HepG2 (cell line): ENCODE measurements around the gene SMYD5. TPM values are rescaled to one million over a fixed set of nuclear protein-coding genes. Genes with fewer than 3 reads are reported as not detected.

Source experiments
- AGO1 ChIP-seq: fragments of 200-400 bp; formaldehyde crosslinking; IDR thresholded peaks from 2 replicates; pipeline ENCODE4 v1.6.1; 2017; ENCODE audit warnings: mild to moderate bottlenecking, low read depth, low read length, moderate library complexity; ENCODE audit not compliant: poor library complexity, severe bottlenecking
- DNMT3B ChIP-seq: conservative IDR thresholded peaks from 2 replicates; pipeline ENCODE4 v1.6.1; 2016; ENCODE audit warnings: missing biosample characterization, control low read depth
- HMG20A ChIP-seq: IDR thresholded peaks from 2 replicates; pipeline ENCODE4 v1.6.1; 2016; ENCODE audit warnings: borderline replicate concordance
- YY1 ChIP-seq: IDR thresholded peaks from 2 replicates; pipeline ENCODE4 v1.6.1; 2011; ENCODE audit warnings: low read length, low read depth, moderate library complexity, mild to moderate bottlenecking; ENCODE audit not compliant: insufficient read depth, insufficient replicate concordance
- ZMYM3 ChIP-seq: sonication (generic); formaldehyde crosslinking; IDR thresholded peaks from 2 replicates; pipeline ENCODE4 v1.5.1; 2020; ENCODE audit warnings: mild to moderate bottlenecking, missing genetic modification reagents
- ZNF160 ChIP-seq: sonication (generic); formaldehyde crosslinking; IDR thresholded peaks from 2 replicates; pipeline ENCODE4 v1.8.0; 2022; ENCODE audit warnings: mild to moderate bottlenecking, inconsistent platforms, missing genetic modification reagents
- ZNF253 ChIP-seq: sonication (generic); formaldehyde crosslinking; IDR thresholded peaks from 2 replicates; pipeline ENCODE4 v1.8.0; 2022; ENCODE audit warnings: mild to moderate bottlenecking, missing genetic modification reagents, borderline replicate concordance
- ZSCAN31 ChIP-seq: sonication (generic); formaldehyde crosslinking; IDR thresholded peaks from 2 replicates; pipeline ENCODE4 v1.5.0; 2020; ENCODE audit warnings: low read depth, mild to moderate bottlenecking, missing genetic modification reagents
- polyA plus RNA-seq, 8 experiments: library from polyadenylated mRNA; depleted of rRNA in 3 of 8; stranded (reverse) in 7 of 8; unstranded in 1 of 8; fragments of >200 nt; fragmentation: Illumina TruSeq in 4 of 8; extraction: Trizol in 4 of 8; gene quantifications; 2 replicates each; pipeline versions ENCODE4 v1.2.1 to v1.2.3, GENCODE V29; 2011 to 2016; ENCODE audit warnings: low read depth in 4 of 8, missing spikeins in 1 of 8, mixed read lengths in 1 of 8; ENCODE audit not compliant: insufficient read depth in 1 of 8
- total RNA-seq, 5 experiments: library from RNA; depleted of rRNA; stranded (reverse); fragments of >200 nt; fragmentation: Illumina TruSeq; extraction: Trizol; gene quantifications; 2 replicates each; pipeline ENCODE4 v1.2.3, GENCODE V29; 2016; ENCODE audit warnings: low read depth in 1 of 5
- TF ChIP-seq, protein P1 (sequence below): sonication (generic); formaldehyde crosslinking; IDR thresholded peaks from 2 replicates; pipeline ENCODE4 v1.4.0; 2020; ENCODE audit warnings: missing genetic modification reagents, borderline replicate concordance
- TF ChIP-seq, protein P2 (sequence below): sonication (generic); formaldehyde crosslinking; IDR thresholded peaks from 2 replicates; pipeline ENCODE4 v1.4.0; 2020; ENCODE audit warnings: mild to moderate bottlenecking, missing genetic modification reagents
- TF ChIP-seq, protein P3 (sequence below): IDR thresholded peaks from 2 replicates; pipeline ENCODE4 v1.6.1; 2016; ENCODE audit warnings: low read depth, borderline replicate concordance
- TF ChIP-seq, protein P4 (sequence below): sonication (generic); formaldehyde crosslinking; IDR thresholded peaks from 2 replicates; pipeline ENCODE4 v1.4.0; 2020; ENCODE audit warnings: mild to moderate bottlenecking, missing genetic modification reagents

The SMYD5 gene
- total and polyA plus RNA-seq, 2 of the 13 experiments (the other 11 are each of a cell fraction or from before 2014, with no cell fraction given): 55.8 to 70.4 TPM

DNA sequence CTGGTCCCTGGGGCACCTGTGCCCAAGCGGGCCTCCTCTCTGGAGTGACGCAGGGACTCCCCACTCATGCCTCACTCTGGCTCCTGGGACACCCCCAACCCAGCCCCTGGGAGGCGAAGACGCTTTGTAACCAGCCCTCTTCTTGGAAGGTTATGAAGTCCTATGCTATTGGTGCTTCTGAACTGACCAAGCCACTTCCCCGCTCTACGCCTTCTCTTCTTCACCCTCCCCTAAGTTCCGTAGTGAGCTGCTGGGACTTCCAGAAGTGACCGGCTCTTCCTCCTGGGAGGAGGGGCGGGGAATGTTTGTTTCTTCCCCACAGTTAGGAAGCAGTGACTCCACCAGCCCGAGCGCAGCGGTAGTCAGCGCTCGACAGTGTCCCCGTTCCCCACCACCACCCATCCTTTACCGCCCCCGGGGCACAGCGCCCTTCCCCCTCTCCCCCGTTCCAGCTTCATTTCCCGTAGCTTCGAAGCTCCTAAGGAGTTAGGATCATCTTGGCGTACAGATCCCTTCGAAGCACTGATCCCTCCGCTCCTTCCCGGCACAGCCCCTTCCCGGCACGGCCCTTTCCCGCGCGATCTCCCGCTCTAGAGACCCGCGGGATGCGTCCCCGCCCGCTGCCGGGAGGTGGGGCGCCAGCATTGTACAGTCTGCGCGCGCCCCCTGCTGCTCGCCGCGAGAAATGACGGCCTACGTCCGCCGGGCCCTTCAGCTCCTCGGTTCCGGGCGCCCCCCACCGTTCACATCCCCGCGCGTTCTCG, 37.0 kb upstream of the SMYD5 start (continued):
- TF ChIP-seq, protein P1, sequence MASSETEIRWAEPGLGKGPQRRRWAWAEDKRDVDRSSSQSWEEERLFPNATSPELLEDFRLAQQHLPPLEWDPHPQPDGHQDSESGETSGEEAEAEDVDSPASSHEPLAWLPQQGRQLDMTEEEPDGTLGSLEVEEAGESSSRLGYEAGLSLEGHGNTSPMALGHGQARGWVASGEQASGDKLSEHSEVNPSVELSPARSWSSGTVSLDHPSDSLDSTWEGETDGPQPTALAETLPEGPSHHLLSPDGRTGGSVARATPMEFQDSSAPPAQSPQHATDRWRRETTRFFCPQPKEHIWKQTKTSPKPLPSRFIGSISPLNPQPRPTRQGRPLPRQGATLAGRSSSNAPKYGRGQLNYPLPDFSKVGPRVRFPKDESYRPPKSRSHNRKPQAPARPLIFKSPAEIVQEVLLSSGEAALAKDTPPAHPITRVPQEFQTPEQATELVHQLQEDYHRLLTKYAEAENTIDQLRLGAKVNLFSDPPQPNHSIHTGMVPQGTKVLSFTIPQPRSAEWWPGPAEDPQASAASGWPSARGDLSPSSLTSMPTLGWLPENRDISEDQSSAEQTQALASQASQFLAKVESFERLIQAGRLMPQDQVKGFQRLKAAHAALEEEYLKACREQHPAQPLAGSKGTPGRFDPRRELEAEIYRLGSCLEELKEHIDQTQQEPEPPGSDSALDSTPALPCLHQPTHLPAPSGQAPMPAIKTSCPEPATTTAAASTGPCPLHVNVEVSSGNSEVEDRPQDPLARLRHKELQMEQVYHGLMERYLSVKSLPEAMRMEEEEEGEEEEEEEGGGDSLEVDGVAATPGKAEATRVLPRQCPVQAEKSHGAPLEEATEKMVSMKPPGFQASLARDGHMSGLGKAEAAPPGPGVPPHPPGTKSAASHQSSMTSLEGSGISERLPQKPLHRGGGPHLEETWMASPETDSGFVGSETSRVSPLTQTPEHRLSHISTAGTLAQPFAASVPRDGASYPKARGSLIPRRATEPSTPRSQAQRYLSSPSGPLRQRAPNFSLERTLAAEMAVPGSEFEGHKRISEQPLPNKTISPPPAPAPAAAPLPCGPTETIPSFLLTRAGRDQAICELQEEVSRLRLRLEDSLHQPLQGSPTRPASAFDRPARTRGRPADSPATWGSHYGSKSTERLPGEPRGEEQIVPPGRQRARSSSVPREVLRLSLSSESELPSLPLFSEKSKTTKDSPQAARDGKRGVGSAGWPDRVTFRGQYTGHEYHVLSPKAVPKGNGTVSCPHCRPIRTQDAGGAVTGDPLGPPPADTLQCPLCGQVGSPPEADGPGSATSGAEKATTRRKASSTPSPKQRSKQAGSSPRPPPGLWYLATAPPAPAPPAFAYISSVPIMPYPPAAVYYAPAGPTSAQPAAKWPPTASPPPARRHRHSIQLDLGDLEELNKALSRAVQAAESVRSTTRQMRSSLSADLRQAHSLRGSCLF (CRISPR knock-in tag): no peak
- TF ChIP-seq AGO1: peak; percentile 31
- TF ChIP-seq, protein P2, sequence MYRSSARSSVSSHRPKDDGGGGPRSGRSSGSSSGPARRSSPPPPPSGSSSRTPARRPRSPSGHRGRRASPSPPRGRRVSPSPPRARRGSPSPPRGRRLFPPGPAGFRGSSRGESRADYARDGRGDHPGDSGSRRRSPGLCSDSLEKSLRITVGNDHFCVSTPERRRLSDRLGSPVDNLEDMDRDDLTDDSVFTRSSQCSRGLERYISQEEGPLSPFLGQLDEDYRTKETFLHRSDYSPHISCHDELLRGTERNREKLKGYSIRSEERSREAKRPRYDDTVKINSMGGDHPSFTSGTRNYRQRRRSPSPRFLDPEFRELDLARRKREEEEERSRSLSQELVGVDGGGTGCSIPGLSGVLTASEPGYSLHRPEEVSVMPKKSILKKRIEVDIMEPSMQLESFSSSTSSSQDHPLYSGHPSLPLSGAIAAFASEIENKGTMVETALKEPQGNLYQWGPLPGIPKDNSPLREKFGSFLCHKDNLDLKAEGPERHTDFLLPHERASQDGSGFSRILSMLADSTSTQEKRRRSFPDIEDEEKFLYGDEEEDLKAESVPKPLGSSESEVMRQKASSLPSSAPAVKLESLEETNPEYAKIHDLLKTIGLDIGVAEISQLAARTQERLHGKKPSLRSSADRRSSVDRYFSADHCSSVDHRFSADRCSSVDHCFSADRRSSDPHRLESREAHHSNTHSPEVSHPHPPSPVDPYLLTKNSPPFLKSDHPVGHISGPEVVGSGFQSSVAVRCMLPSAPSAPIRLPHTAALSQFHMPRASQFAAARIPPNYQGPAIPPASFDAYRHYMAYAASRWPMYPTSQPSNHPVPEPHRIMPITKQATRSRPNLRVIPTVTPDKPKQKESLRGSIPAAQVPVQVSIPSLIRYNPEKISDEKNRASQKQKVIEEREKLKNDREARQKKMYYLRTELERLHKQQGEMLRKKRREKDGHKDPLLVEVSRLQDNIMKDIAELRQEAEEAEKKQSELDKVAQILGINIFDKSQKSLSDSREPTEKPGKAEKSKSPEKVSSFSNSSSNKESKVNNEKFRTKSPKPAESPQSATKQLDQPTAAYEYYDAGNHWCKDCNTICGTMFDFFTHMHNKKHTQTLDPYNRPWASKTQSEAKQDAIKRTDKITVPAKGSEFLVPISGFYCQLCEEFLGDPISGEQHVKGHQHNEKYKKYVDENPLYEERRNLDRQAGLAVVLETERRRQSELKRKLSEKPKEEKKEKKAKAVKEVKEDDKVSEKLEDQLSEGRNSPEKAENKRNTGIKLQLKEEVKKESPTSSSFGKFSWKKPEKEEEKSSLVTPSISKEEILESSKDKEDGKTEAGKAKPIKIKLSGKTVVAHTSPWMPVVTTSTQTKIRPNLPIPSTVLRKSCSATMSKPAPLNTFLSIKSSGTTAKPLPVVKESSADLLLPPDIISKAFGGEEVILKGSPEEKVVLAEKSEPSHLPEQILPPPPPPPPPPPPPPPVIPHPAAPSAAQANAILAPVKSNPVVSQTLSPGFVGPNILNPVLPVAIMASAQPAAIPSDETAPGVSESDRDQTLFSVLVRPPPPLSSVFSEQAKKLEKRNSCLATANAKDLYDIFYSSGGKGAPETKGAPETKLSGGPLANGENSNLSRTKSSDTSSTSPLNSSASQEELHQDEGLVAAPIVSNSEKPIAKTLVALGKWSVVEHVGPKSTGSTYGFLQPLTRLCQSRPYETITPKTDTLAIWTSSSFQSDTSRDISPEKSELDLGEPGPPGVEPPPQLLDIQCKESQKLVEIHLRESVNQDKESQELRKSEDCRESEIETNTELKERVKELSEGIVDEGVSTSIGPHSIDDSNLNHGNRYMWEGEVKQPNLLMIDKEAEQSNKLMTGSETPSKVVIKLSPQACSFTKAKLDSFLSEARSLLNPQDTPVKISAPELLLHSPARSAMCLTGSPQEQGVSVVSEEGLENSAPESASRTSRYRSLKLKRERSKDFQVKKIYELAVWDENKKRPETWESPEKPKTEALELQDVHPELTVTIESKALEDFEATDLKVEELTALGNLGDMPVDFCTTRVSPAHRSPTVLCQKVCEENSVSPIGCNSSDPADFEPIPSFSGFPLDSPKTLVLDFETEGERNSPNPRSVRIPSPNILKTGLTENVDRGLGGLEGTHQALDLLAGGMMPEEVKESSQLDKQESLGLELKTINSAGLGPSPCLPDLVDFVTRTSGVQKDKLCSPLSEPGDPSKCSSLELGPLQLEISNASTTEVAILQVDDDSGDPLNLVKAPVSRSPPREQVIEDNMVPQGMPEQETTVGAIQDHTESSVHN (CRISPR knock-in tag): no peak; the same call in 1 of the 2 replicates
- TF ChIP-seq ZSCAN31: peak; percentile 73; the same call in 1 of the 2 replicates
- TF ChIP-seq DNMT3B: no peak
- TF ChIP-seq, protein P3, sequence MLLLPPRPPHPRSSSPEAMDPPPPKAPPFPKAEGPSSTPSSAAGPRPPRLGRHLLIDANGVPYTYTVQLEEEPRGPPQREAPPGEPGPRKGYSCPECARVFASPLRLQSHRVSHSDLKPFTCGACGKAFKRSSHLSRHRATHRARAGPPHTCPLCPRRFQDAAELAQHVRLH: peak; percentile 93
- peak; percentile 83 for TF ChIP-seq YY1
- 0 out of 2 replicates have a peak, but pooled peaks have one; percentile 45 for TF ChIP-seq ZMYM3
- TF ChIP-seq ZNF253 (CRISPR knock-in tag): 0 out of 2 replicates have a peak, but pooled peaks have one; percentile 49
- TF ChIP-seq, protein P4, sequence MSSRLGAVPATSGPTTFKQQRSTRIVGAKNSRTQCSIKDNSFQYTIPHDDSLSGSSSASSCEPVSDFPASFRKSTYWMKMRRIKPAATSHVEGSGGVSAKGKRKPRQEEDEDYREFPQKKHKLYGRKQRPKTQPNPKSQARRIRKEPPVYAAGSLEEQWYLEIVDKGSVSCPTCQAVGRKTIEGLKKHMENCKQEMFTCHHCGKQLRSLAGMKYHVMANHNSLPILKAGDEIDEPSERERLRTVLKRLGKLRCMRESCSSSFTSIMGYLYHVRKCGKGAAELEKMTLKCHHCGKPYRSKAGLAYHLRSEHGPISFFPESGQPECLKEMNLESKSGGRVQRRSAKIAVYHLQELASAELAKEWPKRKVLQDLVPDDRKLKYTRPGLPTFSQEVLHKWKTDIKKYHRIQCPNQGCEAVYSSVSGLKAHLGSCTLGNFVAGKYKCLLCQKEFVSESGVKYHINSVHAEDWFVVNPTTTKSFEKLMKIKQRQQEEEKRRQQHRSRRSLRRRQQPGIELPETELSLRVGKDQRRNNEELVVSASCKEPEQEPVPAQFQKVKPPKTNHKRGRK (CRISPR knock-in tag): 0 out of 2 replicates have a peak, but pooled peaks have one; percentile 60
- no peak for TF ChIP-seq ZNF160 (CRISPR knock-in tag)
- no peak for TF ChIP-seq HMG20A (CRISPR knock-in tag)
